22Rv1 (cell line): ENCODE data around the gene FDPS.

ENCODE experiments used
- H3K27ac ChIP-seq: fragments of 450-650 bp; 2 replicates; pipeline ENCODE4 v1.5.1; 2017
- ZFX ChIP-seq: fragments of 450-650 bp; IDR thresholded peaks from 2 replicates; pipeline ENCODE4 v1.6.1; 2017; ENCODE audit warnings: antibody characterized with exemption, borderline replicate concordance
- TF ChIP-seq, protein P1 (sequence below): fragments of 450-650 bp; IDR thresholded peaks from 2 replicates; pipeline ENCODE4 v1.5.1; 2017; ENCODE audit warnings: mild to moderate bottlenecking

The FDPS gene

GRCh38 chr1:155307247-155307740, 1.4 kb upstream of the FDPS start:
- TF ChIP-seq ZFX: no peak
- TF ChIP-seq, protein P1, sequence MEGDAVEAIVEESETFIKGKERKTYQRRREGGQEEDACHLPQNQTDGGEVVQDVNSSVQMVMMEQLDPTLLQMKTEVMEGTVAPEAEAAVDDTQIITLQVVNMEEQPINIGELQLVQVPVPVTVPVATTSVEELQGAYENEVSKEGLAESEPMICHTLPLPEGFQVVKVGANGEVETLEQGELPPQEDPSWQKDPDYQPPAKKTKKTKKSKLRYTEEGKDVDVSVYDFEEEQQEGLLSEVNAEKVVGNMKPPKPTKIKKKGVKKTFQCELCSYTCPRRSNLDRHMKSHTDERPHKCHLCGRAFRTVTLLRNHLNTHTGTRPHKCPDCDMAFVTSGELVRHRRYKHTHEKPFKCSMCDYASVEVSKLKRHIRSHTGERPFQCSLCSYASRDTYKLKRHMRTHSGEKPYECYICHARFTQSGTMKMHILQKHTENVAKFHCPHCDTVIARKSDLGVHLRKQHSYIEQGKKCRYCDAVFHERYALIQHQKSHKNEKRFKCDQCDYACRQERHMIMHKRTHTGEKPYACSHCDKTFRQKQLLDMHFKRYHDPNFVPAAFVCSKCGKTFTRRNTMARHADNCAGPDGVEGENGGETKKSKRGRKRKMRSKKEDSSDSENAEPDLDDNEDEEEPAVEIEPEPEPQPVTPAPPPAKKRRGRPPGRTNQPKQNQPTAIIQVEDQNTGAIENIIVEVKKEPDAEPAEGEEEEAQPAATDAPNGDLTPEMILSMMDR: peak; percentile 50
- H3K27ac ChIP-seq: peak overlapping the region; percentile 99

- no peak for TF ChIP-seq ZFX
- TF ChIP-seq, protein P1: no peak
- H3K27ac ChIP-seq: peak overlapping the region; percentile 99
These were observed 856 bp downstream of the FDPS start for GRCh38 chr1:155309423-155310021.

DNA sequence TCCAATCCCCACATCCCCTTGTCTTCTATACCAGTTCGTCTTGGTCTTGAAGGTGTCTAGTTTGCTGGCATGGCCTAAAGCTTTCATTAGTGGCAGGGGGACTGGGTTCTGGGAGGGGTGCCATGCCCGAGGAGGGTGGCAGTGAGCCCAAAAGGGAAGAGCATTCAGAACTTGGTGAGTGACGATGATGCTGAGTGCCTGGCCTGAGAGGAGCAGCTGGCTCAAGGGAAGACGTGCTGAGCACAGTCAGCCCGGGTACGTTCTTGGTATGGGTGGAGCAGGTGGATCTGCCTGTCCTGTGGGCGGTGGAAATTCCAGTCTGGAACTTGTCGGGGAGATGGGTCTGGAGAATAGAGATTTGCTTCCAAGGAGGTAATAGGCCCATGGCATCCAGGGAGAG, 4.6 kb downstream of the FDPS start:
- peak overlapping the region; percentile 99 for H3K27ac ChIP-seq

DNA sequence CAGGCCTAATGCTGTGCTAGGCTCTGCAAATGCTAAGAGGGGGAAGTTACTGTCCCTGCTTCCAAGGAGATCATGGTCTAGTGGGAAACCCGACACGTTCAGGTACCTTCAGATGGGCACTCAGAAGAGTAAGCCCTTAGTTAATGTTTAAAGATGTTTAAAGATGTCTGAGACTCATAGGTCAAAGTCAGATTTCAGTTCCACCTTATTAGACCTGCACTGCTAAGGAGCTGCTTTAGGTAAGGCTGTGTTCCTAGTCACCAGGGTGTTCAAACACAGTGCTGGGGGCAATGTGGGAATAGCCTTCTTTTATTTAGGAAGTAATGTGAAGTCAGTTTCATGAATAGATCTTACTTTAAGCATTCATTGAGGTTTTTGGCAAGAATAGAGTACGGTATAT, 8.3 kb downstream of the FDPS start:
- TF ChIP-seq, protein P1: no peak
- TF ChIP-seq ZFX: no peak
- peak overlapping the region; percentile 99 for H3K27ac ChIP-seq

More for the DNA sequence above, 4.6 kb downstream of the FDPS start:
- TF ChIP-seq ZFX: no peak
- TF ChIP-seq, protein P1: no peak

DNA sequence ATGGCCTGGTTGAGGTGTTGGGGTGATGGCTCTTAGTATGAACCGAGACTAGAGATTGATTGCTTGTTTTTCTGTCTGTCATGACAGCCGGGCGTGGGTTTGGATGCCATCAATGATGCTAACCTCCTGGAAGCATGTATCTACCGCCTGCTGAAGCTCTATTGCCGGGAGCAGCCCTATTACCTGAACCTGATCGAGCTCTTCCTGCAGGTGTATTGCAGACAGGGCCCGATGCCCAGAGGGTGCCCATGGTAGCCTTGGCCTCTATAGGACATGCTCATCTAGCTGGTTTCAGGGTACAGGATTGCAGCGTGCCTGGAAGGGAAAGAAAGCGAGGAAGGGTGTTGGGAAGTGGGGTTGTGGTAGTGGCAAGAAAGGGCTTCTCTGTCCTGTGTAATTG, 9.4 kb downstream of the FDPS start:
- H3K27ac ChIP-seq: peak overlapping the region; percentile 99
- TF ChIP-seq, protein P1: no peak
- no peak for TF ChIP-seq ZFX

DNA sequence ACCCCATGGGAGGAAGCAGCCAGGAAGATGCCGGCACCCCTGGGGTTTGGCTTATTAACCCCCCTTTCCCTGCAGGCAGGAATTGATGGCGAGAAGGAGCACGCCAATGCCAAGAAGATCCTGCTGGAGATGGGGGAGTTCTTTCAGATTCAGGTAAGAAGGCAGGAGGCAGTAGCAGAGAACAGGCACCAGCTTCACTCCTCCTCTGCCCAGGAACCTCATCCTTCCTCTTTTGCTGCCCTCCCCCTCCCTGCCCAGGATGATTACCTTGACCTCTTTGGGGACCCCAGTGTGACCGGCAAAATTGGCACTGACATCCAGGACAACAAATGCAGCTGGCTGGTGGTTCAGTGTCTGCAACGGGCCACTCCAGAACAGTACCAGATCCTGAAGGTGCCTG, 10.9 kb downstream of the FDPS start:
- H3K27ac ChIP-seq: peak overlapping the region; percentile 99
- TF ChIP-seq, protein P1: no peak
- TF ChIP-seq ZFX: no peak

DNA sequence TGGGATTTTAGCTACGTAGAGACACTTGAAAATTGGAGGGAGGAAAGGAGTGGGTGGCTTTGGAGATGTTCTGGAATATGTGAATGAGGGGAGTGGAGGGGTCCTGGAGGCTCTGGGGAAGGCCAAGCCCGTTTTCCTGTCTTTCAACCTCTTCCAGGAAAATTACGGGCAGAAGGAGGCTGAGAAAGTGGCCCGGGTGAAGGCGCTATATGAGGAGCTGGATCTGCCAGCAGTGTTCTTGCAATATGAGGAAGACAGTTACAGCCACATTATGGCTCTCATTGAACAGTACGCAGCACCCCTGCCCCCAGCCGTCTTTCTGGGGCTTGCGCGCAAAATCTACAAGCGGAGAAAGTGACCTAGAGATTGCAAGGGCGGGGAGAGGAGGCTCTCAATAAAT, 11.6 kb downstream of the FDPS start:
- H3K27ac ChIP-seq: peak overlapping the region; percentile 99
- TF ChIP-seq, protein P1: no peak
- TF ChIP-seq ZFX: no peak
